ENCODE data around the gene KLF9.

GRCh38 chr9:70398145-70398556 lies 16.3 kb downstream of the KLF9 start:
- TF ChIP-seq, protein P1, sequence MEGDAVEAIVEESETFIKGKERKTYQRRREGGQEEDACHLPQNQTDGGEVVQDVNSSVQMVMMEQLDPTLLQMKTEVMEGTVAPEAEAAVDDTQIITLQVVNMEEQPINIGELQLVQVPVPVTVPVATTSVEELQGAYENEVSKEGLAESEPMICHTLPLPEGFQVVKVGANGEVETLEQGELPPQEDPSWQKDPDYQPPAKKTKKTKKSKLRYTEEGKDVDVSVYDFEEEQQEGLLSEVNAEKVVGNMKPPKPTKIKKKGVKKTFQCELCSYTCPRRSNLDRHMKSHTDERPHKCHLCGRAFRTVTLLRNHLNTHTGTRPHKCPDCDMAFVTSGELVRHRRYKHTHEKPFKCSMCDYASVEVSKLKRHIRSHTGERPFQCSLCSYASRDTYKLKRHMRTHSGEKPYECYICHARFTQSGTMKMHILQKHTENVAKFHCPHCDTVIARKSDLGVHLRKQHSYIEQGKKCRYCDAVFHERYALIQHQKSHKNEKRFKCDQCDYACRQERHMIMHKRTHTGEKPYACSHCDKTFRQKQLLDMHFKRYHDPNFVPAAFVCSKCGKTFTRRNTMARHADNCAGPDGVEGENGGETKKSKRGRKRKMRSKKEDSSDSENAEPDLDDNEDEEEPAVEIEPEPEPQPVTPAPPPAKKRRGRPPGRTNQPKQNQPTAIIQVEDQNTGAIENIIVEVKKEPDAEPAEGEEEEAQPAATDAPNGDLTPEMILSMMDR (IDR thresholded peaks at IDR 0.05; ENCODE audit: low read depth, low read length): no peak
- TF ChIP-seq EZH2phosphoT487 (IDR thresholded peaks at IDR 0.05; ENCODE audit: low read depth): no peak

Data from OCI-LY3 (cell line).